Upper lobe of left lung (tissue), 6 donors: ENCODE measurements around the gene KRTAP22-1. TPM values are rescaled to one million over a fixed set of nuclear protein-coding genes. Genes with fewer than 3 reads are reported as not detected.

Source experiments
- small RNA-seq, 4 donors: library from RNA; depleted of rRNA; stranded (forward); fragments of <200 nt; gene quantifications; one replicate each; pipeline ENCODE3, GENCODE V24; 2016
- total RNA-seq, 6 donors: library from RNA; depleted of rRNA in 4 of 6; stranded (reverse); fragments of >200 nt in 4 of 6; gene quantifications; one replicate each; pipeline versions ENCODE4 v1.1.0 to v1.2.1, GENCODE V29; 2016 to 2021
- donor health status: DM: no; HTN: no; CAD: no; lungs with moderate emphysema.
- donor health status: DM: no; HTN: yes; CAD: no; lungs with severe emphysema.

KRTAP22-1 gene
- total RNA-seq, 6 donors from 2014 or later = not detected

Small RNA genes lying within 50 kb of the gene (small RNA-seq; reads per million reads assigned to genes)
- 0 reads per million in 4 donors for gene KRTAP20-1
- 0 reads per million in 4 donors for gene KRTAP20-3
- 0 reads per million in 4 donors for gene KRTAP20-4
- gene KRTAP22-1 = 0 reads per million in 4 donors
- gene KRTAP22-2 = 0 reads per million in 4 donors

Other genes starting within 250 kb of the KRTAP22-1 start
- not detected for gene KRTAP13-2, start 228.8 kb upstream of the KRTAP22-1 start, total RNA-seq
- not detected for gene KRTAP13-1, start 205.1 kb upstream of the KRTAP22-1 start, total RNA-seq
- gene KRTAP13-3, start 175.2 kb upstream of the KRTAP22-1 start, total RNA-seq = not detected
- gene KRTAP13-4, start 170.9 kb upstream of the KRTAP22-1 start, total RNA-seq = not detected
- not detected for gene KRTAP15-1, start 160.8 kb upstream of the KRTAP22-1 start, total RNA-seq
- not detected for gene KRTAP19-1, start 120.7 kb upstream of the KRTAP22-1 start, total RNA-seq
- not detected for gene KRTAP19-2, start 113.7 kb upstream of the KRTAP22-1 start, total RNA-seq
- not detected for gene KRTAP19-3, start 109.1 kb upstream of the KRTAP22-1 start, total RNA-seq
- not detected for gene KRTAP19-4, start 103.9 kb upstream of the KRTAP22-1 start, total RNA-seq
- not detected for gene KRTAP19-5, start 98.9 kb upstream of the KRTAP22-1 start, total RNA-seq
- not detected for gene KRTAP19-6, start 59.2 kb upstream of the KRTAP22-1 start, total RNA-seq
- not detected for gene KRTAP19-7, start 39.8 kb upstream of the KRTAP22-1 start, total RNA-seq
- not detected for gene KRTAP22-2, start 10.7 kb upstream of the KRTAP22-1 start, total RNA-seq
- not detected for gene KRTAP6-3, start 8.6 kb upstream of the KRTAP22-1 start, total RNA-seq
- gene KRTAP6-2, start 2.2 kb upstream of the KRTAP22-1 start, total RNA-seq = not detected
- not detected for gene KRTAP6-1, start 12.8 kb downstream of the KRTAP22-1 start, total RNA-seq
- not detected for gene KRTAP20-1, start 15.3 kb downstream of the KRTAP22-1 start, total RNA-seq
- not detected for gene KRTAP20-4, start 19.5 kb downstream of the KRTAP22-1 start, total RNA-seq
- not detected for gene KRTAP20-2, start 34.1 kb downstream of the KRTAP22-1 start, total RNA-seq
- not detected for gene KRTAP20-3, start 41.8 kb downstream of the KRTAP22-1 start, total RNA-seq
- not detected for gene KRTAP21-3, start 117.7 kb downstream of the KRTAP22-1 start, total RNA-seq
- gene KRTAP21-2, start 146.2 kb downstream of the KRTAP22-1 start, total RNA-seq = not detected
- gene KRTAP21-1, start 154.3 kb downstream of the KRTAP22-1 start, total RNA-seq = not detected
- gene KRTAP8-1, start 212.2 kb downstream of the KRTAP22-1 start, total RNA-seq = not detected
- gene KRTAP7-1, start 228.7 kb downstream of the KRTAP22-1 start, total RNA-seq = not detected